ENCODE results near the gene SYT15.

The SYT15 gene

DNA sequence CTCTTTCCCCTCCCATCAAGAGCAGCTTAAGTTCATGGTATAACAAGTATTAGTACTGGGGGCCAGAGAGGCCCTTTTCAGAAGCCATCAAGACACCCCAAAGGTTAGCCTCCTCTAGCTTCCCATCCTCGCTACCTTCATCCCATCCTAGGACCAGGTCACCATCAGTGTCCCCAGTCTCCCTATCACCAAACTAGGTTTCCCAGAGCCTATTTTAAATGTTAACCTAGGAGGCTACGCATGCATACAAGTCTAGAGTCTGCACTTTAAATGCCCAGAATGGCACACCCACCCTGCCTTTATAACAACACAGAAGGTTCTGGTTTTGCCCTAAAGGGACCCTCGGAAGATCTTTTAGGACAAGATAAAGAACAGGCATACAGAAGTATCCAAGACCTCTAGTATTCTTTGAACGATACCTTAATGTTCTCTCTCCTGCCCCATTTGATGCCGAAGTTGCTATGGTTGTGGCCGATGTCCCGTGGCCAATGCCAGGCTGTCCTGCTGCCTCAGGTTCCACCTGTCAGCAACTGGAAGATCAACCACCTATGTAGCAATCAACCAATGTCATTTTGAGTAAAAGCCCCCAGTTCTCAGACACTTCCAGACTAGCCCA lies 24.7 kb upstream of the SYT15 start:
- H2AFZ ChIP-seq (ENCODE audit: low read depth, low read length), result no peak overlapping the region
- H3K36me3 ChIP-seq (replicated peaks; ENCODE audit: low read depth, low read length), result no peaks in the 10 kb centered on the region
- no peaks in the 10 kb centered on the region for H3K79me2 ChIP-seq (ENCODE audit: low read length)
- TF ChIP-seq, protein P1, sequence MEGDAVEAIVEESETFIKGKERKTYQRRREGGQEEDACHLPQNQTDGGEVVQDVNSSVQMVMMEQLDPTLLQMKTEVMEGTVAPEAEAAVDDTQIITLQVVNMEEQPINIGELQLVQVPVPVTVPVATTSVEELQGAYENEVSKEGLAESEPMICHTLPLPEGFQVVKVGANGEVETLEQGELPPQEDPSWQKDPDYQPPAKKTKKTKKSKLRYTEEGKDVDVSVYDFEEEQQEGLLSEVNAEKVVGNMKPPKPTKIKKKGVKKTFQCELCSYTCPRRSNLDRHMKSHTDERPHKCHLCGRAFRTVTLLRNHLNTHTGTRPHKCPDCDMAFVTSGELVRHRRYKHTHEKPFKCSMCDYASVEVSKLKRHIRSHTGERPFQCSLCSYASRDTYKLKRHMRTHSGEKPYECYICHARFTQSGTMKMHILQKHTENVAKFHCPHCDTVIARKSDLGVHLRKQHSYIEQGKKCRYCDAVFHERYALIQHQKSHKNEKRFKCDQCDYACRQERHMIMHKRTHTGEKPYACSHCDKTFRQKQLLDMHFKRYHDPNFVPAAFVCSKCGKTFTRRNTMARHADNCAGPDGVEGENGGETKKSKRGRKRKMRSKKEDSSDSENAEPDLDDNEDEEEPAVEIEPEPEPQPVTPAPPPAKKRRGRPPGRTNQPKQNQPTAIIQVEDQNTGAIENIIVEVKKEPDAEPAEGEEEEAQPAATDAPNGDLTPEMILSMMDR (IDR thresholded peaks at IDR 0.05; ENCODE audit: low read depth, low read length), result no peak
- no peak for TF ChIP-seq EZH2phosphoT487 (IDR thresholded peaks at IDR 0.05; ENCODE audit: low read depth)
- no peaks in the 10 kb centered on the region for H3K9me3 ChIP-seq (ENCODE audit: insufficient read depth, low read length)
- H3K27ac ChIP-seq (ENCODE audit: low read length), result no peak overlapping the region
- H3K4me3 ChIP-seq (ENCODE audit: low read length), result no peak overlapping the region
- H3K4me2 ChIP-seq (ENCODE audit: low read length), result no peak overlapping the region
- H4K20me1 ChIP-seq (ENCODE audit: insufficient read depth, low read length), result no peaks in the 10 kb centered on the region
- no peaks in the 10 kb centered on the region for H3K4me1 ChIP-seq (ENCODE audit: low read length)
- H3K27me3 ChIP-seq (ENCODE audit: low read depth, low read length), result no peaks in the 10 kb centered on the region
- H3K9ac ChIP-seq (ENCODE audit: low read length), result no peak overlapping the region

DNA sequence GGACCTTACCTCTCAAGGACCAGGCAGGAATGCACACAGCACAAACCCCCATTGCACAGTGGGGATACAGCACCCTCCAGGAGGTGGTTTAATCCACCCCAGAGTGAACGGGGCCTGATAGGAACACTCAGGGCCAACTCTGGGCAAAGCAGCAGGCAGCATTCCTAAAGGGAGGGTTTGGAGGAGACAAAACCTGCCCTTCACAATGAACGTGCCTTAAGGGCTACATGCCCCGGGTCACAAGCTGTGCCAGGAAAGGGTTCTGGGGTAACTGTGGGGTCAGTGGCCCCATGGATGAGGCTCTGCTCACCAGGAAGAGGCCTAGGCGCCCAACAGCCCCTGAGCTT lies 23.6 kb upstream of the SYT15 start:
- Histone ChIP-seq H3K27ac (ENCODE audit: low read length) (no peak overlapping the region), H3K9me3 (ENCODE audit: insufficient read depth, low read length) (no peaks in the 10 kb centered on the region), H3K9ac (ENCODE audit: low read length) (no peak overlapping the region), H3K36me3 (replicated peaks; ENCODE audit: low read depth, low read length) (no peaks in the 10 kb centered on the region), H2AFZ (ENCODE audit: low read depth, low read length) (no peak overlapping the region), H4K20me1 (ENCODE audit: insufficient read depth, low read length) (no peaks in the 10 kb centered on the region), H3K4me3 (ENCODE audit: low read length) (no peak overlapping the region), H3K4me2 (ENCODE audit: low read length) (no peak overlapping the region), H3K27me3 (ENCODE audit: low read depth, low read length) (peaks cover 2% of the 10 kb centered on the region), H3K4me1 (ENCODE audit: low read length) (no peaks in the 10 kb centered on the region), H3K79me2 (ENCODE audit: low read length) (no peaks in the 10 kb centered on the region)
- TF ChIP-seq, protein P1 (IDR thresholded peaks at IDR 0.05; ENCODE audit: low read depth, low read length), result no peak
- no peak for TF ChIP-seq EZH2phosphoT487 (IDR thresholded peaks at IDR 0.05; ENCODE audit: low read depth)

GRCh38 chr10:46555713-46556514 lies 23.0 kb upstream of the SYT15 start:
- Histone ChIP-seq H3K4me3 (ENCODE audit: low read length) (no peak overlapping the region), H3K27me3 (ENCODE audit: low read depth, low read length) (peaks cover 8% of the 10 kb centered on the region), H3K9me3 (ENCODE audit: insufficient read depth, low read length) (no peaks in the 10 kb centered on the region), H3K9ac (ENCODE audit: low read length) (no peak overlapping the region), H2AFZ (ENCODE audit: low read depth, low read length) (no peak overlapping the region), H3K4me1 (ENCODE audit: low read length) (no peaks in the 10 kb centered on the region), H3K27ac (ENCODE audit: low read length) (no peak overlapping the region), H4K20me1 (ENCODE audit: insufficient read depth, low read length) (no peaks in the 10 kb centered on the region), H3K79me2 (ENCODE audit: low read length) (no peaks in the 10 kb centered on the region), H3K4me2 (ENCODE audit: low read length) (no peak overlapping the region), H3K36me3 (replicated peaks; ENCODE audit: low read depth, low read length) (no peaks in the 10 kb centered on the region)
- TF ChIP-seq, protein P1 (IDR thresholded peaks at IDR 0.05; ENCODE audit: low read depth, low read length), result no peak
- TF ChIP-seq EZH2phosphoT487 (IDR thresholded peaks at IDR 0.05; ENCODE audit: low read depth), result no peak

DNA sequence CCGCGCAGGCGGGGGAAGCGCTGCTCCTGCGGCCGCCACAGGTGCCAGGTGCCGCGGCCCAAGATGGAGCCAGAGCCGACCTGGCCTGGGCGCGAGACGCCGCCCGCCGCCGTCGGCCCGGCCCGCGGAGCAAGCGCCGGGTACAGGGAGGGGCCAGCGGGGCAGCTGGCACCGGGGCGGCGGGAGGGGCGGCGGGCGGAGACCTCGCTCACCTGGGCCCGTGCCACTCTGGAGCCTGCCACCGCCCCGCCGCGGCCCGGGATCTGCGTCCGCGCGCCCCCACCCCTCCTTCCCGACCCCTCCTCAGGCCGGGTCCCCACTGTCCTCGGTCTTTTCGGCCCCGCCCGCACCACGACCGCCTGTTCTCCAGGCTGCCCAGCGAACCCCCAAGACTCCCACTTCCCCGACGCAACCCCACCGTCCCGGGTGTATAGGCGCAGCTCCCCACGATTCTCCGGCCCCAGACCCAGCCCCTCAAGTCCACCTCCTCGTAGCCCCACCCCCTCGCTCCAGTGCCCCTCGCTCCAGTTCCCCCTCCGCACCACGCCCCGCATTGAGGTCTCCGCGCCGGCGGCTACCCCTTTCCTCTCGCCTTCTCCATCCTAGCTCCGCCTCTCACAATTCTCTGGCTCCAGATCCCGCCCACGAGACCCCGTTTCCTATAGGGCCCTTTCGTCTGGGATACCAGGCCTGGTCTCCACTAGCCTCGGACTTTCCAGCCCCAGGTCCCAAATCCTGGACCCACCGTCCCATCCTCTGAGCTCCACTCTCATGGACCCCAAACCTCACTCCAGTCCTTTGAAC lies 22.2 kb upstream of the SYT15 start, which contains the start of gene GPRIN2:
Gene GPRIN2 (minus strand): TSS at position 144 of the 804 bp plus-strand sequence. CDS start 5,922 bp downstream, outside the sequence.
- H3K9ac ChIP-seq (ENCODE audit: low read length), result no peak within 1 kb of the TSS
- H3K4me3 ChIP-seq (ENCODE audit: low read length), result no peak within 1 kb of the TSS

More for the DNA sequence above, 22.2 kb upstream of the SYT15 start, which contains the start of gene GPRIN2:
- TF ChIP-seq, protein P1 (IDR thresholded peaks at IDR 0.05; ENCODE audit: low read depth, low read length), result no peak
- no peak for TF ChIP-seq EZH2phosphoT487 (IDR thresholded peaks at IDR 0.05; ENCODE audit: low read depth)
- Histone ChIP-seq H3K4me1 (ENCODE audit: low read length) (no peaks in the 10 kb centered on the region), H3K9me3 (ENCODE audit: insufficient read depth, low read length) (no peaks in the 10 kb centered on the region), H3K4me2 (ENCODE audit: low read length) (no peak within 1 kb of the TSS), H4K20me1 (ENCODE audit: insufficient read depth, low read length) (no peaks in the 10 kb centered on the region), H3K79me2 (ENCODE audit: low read length) (no peaks in the 10 kb centered on the region), H3K36me3 (replicated peaks; ENCODE audit: low read depth, low read length) (no peaks in the 10 kb centered on the region), H2AFZ (ENCODE audit: low read depth, low read length) (no peak within 1 kb of the TSS), H3K27ac (ENCODE audit: low read length) (no peak within 1 kb of the TSS), H3K27me3 (ENCODE audit: low read depth, low read length) (peaks cover 11% of the 10 kb centered on the region)

Data from OCI-LY3 (cell line).